Activated T-helper 1 cell treated with Interleukin-2 at 50 U/mL for 16 hours (primary cell): Measurements from ENCODE around the gene PPIA.
A peak's percentile ranks its signal among the peaks of the same experiment; 100 is the strongest.

Experiments used
- DNase-seq: peaks from one replicate; pipeline ENCODE4 v3.0.0-alpha.2; 2020; ENCODE audit warnings: low read depth

The PPIA gene

GRCh38 chr7:44796504-44797328, at the start of gene PPIA:
TSS of gene PPIA (plus strand) at chr7:44796681. CDS start at chr7:44796725, 44 bp downstream.
- DNase-seq: peak; percentile 98

DNA sequence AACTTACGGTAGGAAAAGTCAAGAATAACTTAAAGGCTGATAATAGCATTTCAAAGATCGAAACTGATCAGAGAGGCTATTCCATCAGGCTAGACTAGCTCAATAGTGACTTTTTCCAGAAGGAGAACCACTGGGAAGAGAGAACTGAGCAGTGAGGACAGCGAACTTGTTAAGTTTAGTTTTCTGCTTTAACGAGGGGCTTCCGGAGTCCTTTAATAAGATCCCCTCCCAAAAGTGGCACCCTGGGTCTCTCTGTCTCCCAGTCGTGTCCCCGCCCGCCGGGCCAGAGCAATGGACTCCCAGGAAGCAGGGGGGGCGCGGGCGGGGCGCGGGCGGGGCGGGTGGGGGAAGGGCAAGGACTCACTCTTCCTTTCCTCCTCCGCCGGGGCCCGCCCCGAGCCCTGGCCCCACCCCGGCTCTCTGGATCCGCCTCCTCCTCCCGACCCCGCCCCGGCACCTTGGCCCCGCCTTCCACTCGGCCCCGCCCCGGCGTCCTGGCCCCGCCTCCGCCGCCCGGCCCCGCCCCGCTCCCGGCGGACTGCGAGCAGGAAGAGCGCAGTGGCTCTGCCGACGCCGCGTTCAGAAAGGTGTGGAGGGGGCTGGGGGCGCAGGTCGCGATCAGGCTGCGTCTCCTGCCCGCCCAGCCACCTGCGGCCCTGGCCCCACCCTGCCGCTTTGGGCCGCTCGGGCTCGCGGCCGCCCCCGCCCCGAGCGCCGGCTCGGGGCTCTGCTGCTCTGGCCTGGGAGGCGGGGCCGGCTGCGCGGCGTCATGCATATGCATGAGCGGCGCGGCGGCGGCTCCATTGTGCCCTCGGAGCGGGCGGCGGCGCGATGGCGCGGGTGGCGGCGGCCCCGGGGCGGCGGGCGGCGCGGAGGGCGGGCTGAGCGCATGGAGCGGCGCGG, 48.2 kb upstream of the PPIA start, which contains the start of gene ZMIZ2:
ZMIZ2 (plus strand) TSS at position 803 of the 903 bp plus-strand sequence. CDS start 7,403 bp downstream, outside the sequence.
- DNase-seq: peak; percentile 89

DNA sequence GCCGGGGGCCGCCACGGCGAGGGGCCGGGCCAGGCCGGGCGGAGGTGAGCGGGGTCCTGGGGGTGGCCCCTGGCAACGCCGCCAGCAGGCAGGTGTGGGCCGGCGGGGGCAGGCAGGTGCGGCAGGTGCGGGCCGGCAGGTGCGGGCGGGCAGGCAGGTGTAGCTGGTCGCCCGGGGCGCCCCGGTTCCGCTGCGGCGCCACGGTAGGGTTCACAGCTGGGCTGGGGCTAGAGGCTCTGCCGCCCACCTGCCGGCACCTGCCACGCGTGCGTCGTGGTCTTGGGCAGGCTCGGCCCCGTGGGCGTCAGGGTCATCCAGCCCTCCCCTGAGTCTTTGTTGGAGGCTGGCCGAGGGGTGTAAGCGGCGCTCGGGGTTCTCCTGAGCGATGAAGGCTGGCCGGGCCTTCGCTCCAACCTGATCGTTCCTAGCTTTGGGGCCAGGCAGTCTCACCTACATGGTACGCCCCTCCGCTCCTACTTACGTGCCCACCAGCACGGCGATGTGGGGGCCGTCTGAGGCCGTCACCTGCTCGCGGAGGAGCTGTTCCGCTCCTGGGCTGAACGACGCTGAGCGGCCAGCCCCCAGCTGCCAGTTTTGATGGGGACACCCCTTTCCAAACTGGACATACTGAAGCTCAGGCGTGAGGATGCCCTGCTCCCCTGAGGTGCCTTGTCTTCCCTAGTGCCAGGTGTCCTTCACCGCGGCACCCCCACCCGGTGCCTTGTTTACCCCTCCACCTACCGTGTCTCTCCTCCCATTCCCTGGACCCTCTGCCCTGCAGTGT, 47.3 kb upstream of the PPIA start:
- no peak for DNase-seq

DNA sequence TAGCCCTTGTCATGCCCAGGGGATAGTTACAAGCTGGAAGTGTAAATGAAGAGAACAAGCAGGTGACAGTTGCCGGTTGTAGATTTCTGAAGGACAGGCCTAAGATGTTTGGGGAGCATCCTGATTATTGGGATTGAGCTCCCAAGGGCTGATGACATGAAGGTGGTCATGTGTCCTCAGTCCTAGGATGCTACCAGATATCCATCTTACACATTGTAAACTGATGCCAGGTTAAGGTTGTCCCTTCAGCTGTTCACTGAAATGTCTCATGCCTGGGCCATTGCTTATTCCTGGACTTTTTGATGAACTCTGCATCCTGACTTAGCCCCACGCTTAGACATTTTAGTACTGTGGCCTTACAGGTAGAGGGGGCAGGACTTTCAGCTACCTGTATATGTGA, 46.5 kb upstream of the PPIA start:
- no peak for DNase-seq

DNA sequence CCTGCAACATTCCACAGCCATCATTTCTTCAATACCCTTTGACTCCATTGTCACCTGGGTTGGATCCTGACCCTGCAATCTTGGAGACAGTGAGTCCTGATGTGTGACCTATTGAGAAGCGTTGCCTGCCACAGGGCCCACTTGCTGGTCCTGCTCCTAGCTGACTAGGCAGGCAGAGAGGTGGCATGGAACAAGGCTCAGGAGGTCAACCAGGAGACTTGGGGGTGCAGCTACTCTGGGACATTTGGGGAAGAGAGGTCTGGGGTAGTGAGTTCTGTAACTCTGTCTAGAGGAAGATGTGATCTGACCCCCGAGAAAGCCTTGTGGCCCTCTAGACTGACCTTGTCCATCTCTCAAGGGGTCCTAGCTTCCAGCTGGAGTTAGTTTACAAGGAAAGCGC, 46.1 kb upstream of the PPIA start:
- DNase-seq: no peak

GRCh38 chr7:44750921-44751571, 45.4 kb upstream of the PPIA start:
- peak; percentile 16 for DNase-seq

DNA sequence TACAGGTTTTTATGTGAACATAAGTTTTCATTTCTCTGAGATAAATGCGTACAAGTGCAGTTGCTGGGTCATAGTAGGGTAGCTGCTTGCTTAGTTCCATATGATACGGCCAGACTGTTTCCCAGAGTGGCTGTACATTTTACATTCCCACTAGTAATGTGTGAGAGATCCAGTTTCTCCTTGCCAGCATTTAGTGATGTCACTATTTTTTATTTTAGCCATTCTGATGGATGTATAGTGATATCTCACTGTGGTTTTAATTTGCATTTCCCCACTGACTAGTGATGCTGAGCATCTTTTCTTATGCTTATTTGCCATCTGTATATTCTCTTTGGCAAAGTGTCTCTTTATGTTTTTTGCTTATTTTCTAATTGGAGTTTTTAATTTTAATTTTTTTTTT, 43.7 kb upstream of the PPIA start:
- no peak for DNase-seq

- DNase-seq: no peak
Observed at GRCh38 chr7:44754802-44755697, 41.4 kb upstream of the PPIA start.

DNA sequence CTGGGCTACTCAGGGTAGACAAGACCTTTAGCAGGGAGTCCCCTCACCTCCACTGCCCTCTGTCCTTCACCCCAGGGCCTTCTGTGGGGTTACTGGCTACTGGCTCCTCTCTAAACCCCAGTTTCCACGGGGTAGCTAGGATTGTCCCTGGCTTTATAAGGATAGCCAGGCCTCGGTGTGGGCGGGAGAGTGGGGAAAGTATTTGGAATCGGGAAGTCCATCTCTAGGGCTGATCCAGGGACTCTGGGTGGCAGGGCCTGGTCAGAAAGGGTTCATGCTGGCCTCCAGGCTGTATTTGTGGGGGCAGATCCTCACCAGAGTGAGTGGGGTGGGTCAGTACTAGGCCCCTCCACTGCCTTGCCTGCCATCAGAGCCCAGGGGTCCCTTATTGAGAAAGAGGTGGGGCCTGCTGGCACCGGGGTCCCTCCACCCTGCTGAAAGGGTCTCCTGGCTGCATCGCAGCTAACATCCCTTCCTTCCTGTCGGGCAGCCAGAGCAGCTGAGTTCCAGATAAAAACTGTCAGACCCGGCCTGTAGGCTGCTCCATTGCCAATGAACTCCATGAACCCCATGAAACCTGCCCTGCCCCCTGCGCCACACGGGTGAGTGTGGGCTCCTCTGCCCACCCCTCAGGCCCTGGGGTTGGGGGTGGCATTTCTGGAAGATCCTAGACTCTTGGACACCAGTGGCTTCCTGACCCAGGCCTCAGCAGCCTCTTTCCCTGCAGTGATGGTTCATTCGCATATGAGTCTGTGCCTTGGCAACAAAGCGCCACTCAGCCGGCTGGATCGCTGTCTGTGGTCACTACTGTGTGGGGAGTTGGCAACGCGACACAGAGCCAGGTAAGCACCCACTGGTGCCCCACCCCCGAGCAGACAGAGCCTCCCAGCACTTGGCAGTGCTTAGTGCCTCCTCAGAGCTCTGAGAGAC, 40.5 kb upstream of the PPIA start:
- no peak for DNase-seq

DNA sequence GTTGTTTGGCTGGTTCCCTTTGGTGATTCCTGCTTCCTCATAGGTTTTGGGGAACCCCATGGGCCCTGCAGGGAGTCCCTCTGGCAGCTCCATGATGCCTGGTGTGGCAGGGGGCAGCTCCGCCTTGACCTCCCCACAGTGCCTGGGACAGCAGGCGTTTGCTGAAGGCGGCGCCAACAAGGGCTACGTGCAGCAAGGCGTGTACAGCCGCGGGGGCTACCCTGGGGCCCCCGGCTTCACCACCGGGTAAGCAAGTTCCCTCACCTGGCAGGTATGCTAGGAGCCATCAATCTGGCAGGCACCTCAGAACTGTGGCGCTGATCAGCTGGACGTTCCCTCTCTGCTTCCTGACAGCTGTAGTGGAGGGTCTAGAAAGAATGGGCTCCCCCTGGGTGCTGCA, 39.6 kb upstream of the PPIA start:
- DNase-seq: no peak

GRCh38 chr7:44757311-44757710, 39.2 kb upstream of the PPIA start:
- DNase-seq: no peak

- no peak for DNase-seq
Observed at GRCh38 chr7:44757739-44758138, 38.7 kb upstream of the PPIA start.

- DNase-seq: no peak
Observed at GRCh38 chr7:44759246-44759645, 37.2 kb upstream of the PPIA start.

GRCh38 chr7:44760034-44760580, 36.4 kb upstream of the PPIA start:
- no peak for DNase-seq

GRCh38 chr7:44761207-44762161, 35.0 kb upstream of the PPIA start:
- no peak for DNase-seq

GRCh38 chr7:44762300-44762699, 34.2 kb upstream of the PPIA start:
- no peak for DNase-seq

DNA sequence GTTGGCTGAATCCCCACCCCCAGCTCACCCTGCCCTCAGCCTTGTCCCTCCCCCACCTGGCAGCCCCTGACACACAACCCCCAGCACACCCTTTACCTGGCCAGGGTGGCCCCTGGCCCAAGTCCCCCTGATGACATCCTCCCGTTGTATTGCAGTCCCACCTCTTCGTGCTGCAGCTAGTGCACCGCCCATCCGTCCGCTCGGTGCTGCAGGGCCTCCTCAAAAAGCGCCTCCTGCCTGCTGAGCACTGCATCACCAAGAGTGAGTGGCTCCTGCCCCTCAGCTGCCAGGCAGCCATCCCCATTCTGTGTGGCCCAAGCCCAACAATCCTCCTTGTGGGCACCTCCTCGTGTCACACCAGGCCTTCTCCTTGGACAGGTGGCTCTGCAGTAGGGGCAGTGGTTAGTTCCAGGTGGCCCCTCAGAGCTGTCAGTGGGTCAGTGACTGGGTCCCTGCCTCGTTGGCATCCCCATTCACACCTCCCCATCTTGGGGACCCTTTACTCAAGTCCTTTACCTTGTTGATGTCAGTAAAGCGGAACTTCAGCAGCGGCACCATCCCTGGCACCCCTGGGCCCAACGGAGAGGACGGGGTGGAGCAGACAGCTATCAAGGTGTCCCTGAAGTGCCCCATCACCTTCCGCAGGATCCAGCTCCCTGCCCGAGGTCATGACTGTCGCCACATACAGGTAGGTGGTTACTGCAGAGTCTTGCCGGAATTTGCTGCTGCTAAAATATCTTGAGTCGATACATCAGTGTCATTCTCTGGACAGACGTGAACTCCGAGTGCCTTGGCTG, 33.6 kb upstream of the PPIA start:
- DNase-seq: no peak
